Thyroid gland (tissue), 4 donors: Measurements from ENCODE around the gene ZBTB5.

Experiments
- POLR2A ChIP-seq, 2 donors: fragments of 450-650 bp; IDR thresholded peaks; one replicate each; pipeline ENCODE4 v1.6.1; 2017; ENCODE audit warnings: antibody characterized with exemption in 2 of 2, mild to moderate bottlenecking in 2 of 2, moderate library complexity in 1 of 2
- TF ChIP-seq, protein P1 (sequence below), 6 experiments: fragments of 200-600 bp in 3 of 6; fragments of 450-650 bp in 3 of 6; sonication (generic) in 3 of 6; IDR thresholded peaks; one replicate each; pipeline ENCODE4 v1.5.1; 2016 to 2019; ENCODE audit warnings: antibody characterized with exemption in 6 of 6, mild to moderate bottlenecking in 2 of 6, inconsistent platforms in 1 of 6, moderate library complexity in 1 of 6

DNA sequence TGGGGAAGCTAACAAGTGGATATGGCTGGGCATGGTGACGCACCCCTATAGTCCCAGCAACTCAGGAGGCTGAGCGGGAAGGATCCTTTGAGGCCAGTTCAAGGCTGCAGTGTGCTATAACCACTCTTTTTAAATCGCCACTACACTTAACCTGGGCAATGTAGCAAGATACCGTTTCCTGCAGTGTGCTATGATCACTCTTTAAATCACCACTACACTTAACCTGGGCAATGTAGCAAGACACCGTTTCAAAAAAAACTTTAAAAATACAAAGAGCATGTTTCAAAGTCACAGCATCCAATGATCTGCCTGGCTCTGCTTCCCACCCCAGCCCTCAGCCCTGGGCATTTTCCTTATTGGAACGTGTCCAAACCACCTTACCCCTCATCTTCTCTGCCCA, 28.2 kb downstream of the ZBTB5 start:
- TF ChIP-seq, protein P1, sequence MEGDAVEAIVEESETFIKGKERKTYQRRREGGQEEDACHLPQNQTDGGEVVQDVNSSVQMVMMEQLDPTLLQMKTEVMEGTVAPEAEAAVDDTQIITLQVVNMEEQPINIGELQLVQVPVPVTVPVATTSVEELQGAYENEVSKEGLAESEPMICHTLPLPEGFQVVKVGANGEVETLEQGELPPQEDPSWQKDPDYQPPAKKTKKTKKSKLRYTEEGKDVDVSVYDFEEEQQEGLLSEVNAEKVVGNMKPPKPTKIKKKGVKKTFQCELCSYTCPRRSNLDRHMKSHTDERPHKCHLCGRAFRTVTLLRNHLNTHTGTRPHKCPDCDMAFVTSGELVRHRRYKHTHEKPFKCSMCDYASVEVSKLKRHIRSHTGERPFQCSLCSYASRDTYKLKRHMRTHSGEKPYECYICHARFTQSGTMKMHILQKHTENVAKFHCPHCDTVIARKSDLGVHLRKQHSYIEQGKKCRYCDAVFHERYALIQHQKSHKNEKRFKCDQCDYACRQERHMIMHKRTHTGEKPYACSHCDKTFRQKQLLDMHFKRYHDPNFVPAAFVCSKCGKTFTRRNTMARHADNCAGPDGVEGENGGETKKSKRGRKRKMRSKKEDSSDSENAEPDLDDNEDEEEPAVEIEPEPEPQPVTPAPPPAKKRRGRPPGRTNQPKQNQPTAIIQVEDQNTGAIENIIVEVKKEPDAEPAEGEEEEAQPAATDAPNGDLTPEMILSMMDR (IDR thresholded peaks at IDR 0.05): no peak
- no peak for TF ChIP-seq POLR2A (IDR thresholded peaks at IDR 0.05)
